ENCODE measurements around the gene RAB12.

DNA sequence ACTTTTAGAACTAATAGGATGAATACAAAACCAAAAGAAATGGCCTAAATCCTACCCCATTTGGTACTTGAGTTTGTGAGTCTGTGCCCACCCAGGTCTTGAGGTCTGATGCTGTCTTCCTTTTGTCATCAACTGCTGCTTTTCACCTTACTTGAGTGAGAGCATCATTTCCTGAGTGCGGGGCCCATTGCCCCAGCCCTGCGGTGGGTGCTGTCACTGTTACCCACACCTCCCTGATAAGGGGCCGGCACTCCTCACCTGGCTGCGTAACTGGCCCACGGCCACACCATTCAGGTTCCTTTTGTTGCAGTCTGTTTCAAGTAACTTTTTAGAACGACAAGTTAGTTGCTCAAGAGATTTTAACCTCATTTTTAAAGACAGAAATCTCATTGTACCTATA, 25.3 kb downstream of the RAB12 start:
- TF ChIP-seq, protein P1, sequence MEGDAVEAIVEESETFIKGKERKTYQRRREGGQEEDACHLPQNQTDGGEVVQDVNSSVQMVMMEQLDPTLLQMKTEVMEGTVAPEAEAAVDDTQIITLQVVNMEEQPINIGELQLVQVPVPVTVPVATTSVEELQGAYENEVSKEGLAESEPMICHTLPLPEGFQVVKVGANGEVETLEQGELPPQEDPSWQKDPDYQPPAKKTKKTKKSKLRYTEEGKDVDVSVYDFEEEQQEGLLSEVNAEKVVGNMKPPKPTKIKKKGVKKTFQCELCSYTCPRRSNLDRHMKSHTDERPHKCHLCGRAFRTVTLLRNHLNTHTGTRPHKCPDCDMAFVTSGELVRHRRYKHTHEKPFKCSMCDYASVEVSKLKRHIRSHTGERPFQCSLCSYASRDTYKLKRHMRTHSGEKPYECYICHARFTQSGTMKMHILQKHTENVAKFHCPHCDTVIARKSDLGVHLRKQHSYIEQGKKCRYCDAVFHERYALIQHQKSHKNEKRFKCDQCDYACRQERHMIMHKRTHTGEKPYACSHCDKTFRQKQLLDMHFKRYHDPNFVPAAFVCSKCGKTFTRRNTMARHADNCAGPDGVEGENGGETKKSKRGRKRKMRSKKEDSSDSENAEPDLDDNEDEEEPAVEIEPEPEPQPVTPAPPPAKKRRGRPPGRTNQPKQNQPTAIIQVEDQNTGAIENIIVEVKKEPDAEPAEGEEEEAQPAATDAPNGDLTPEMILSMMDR (conservative IDR thresholded peaks at IDR 0.05; ENCODE audit: low read depth, low read length) = no peak
- no peak for TF ChIP-seq EZH2 (IDR thresholded peaks at IDR 0.05; ENCODE audit: borderline replicate concordance, low read depth, low read length, poor library complexity, severe bottlenecking)

Measured in A673 (cell line).